Upper lobe of left lung (tissue), 6 donors: ENCODE measurements around the gene ZSCAN30. TPM values are rescaled to one million over a fixed set of nuclear protein-coding genes. Genes with fewer than 3 reads are reported as not detected.

Experiments used
- ATAC-seq, 2 donors: fragments of 200-7000 bp; cut with Tn5 transposase; one replicate each; pipeline ENCODE4 v1.9.1; 2022; ENCODE audit warnings: mild to moderate bottlenecking in 2 of 2, moderate library complexity in 2 of 2; ENCODE audit not compliant: low FRiP score in 2 of 2
- DNase-seq, 2 donors: peaks; one replicate each; pipeline ENCODE4 v3.0.0-alpha.2; 2019 to 2020
- H3K27ac ChIP-seq, 4 donors: fragments of 200-600 bp; sonication (generic); one replicate each; pipeline ENCODE4 v1.5.1; 2016 to 2019
- H3K27me3 ChIP-seq, 4 donors: fragments of 200-600 bp; sonication (generic); one replicate each; pipeline ENCODE4 v1.5.1; 2017 to 2019
- H3K36me3 ChIP-seq, 4 donors: fragments of 200-600 bp; sonication (generic); one replicate each; pipeline ENCODE4 v1.5.1; 2016 to 2019
- H3K4me1 ChIP-seq, 4 donors: fragments of 200-600 bp; sonication (generic); one replicate each; pipeline ENCODE4 v1.5.1; 2018 to 2019
- H3K4me3 ChIP-seq, 4 donors: fragments of 200-600 bp; sonication (generic); one replicate each; pipeline ENCODE4 v1.5.1; 2017 to 2019; ENCODE audit warnings: mild to moderate bottlenecking in 2 of 4, moderate library complexity in 1 of 4
- H3K9me3 ChIP-seq, 4 donors: fragments of 200-600 bp; sonication (generic); one replicate each; pipeline ENCODE4 v1.5.1; 2018 to 2019
- CTCF ChIP-seq, 6 experiments: fragments of 450-650 bp in 4 of 6; fragments of 200-600 bp in 2 of 6; sonication (generic) in 2 of 6; IDR thresholded peaks; one replicate each; pipeline ENCODE4 v1.5.1; 2016 to 2019; ENCODE audit warnings: antibody characterized with exemption in 6 of 6
- EP300 ChIP-seq, 4 donors: sonication (generic); formaldehyde crosslinking; IDR thresholded peaks; one replicate each; pipeline ENCODE4 v1.5.1; 2017; ENCODE audit warnings: antibody characterized with exemption in 4 of 4, control low read depth in 2 of 4
- POLR2A ChIP-seq, 4 donors: fragments of 450-650 bp; IDR thresholded peaks; one replicate each; pipeline ENCODE4 v1.5.1; 2016 to 2017; ENCODE audit warnings: antibody characterized with exemption in 4 of 4, mild to moderate bottlenecking in 2 of 4
- POLR2AphosphoS5 ChIP-seq, 2 donors: sonication (generic); formaldehyde crosslinking; IDR thresholded peaks; one replicate each; pipeline ENCODE4 v1.5.1; 2017; ENCODE audit warnings: antibody characterized with exemption in 2 of 2
- WGBS, 2 donors: methylation state at CpG; one replicate each; pipeline ENCODE4 v1.1.5; 2017 to 2018; 5-methylcytosine and 5-hydroxymethylcytosine counted together
- total RNA-seq, 6 donors: library from RNA; depleted of rRNA in 4 of 6; stranded (reverse); fragments of >200 nt in 4 of 6; gene quantifications; one replicate each; pipeline versions ENCODE4 v1.1.0 to v1.2.1, GENCODE V29; 2016 to 2021
- donor health status: DM: no; HTN: no; CAD: no; lungs with moderate emphysema.
- donor health status: DM: no; HTN: yes; CAD: no; lungs with severe emphysema.

Gene ZSCAN30
- total RNA-seq, 6 donors from 2014 or later: 11.4 to 67.1 (median 14.0) TPM

GRCh38 chr18:35334212-35334611, 44.2 kb upstream of the ZSCAN30 start:
- TF ChIP-seq POLR2A (IDR thresholded peaks at IDR 0.05) (no peak), EP300 (IDR thresholded peaks at IDR 0.05) (no peak), POLR2AphosphoS5 (IDR thresholded peaks at IDR 0.05) (no peak), CTCF (IDR thresholded peaks at IDR 0.05) (no peak)
- Histone ChIP-seq H3K36me3 (peaks cover 25 to 79% (median 61%) of the 10 kb centered on the region in 4 donors), H3K9me3 (no peaks in the 10 kb centered on the region), H3K4me3 (no peak overlapping the region), H3K27ac (no peak overlapping the region), H3K27me3 (no peaks in the 10 kb centered on the region), H3K4me1 (peaks cover 0 to 9% (median 3%) of the 10 kb centered on the region in 4 donors)
- DNase-seq (no peak), ATAC-seq (no peak)
- WGBS, 2 donors: 97 to 100% methylated on average over 1 of the region's 1 CpG

GRCh38 chr18:35331367-35332087, 41.5 kb upstream of the ZSCAN30 start:
- TF ChIP-seq POLR2A (IDR thresholded peaks at IDR 0.05): no peak
- no peak overlapping the region for H3K4me3 ChIP-seq
- ATAC-seq (no peak), DNase-seq (no peak)
- peaks cover 13 to 52% (median 37%) of the 10 kb centered on the region in 4 donors for H3K36me3 ChIP-seq
- H3K27me3 ChIP-seq: no peaks in the 10 kb centered on the region
- H3K27ac ChIP-seq: no peak overlapping the region
- peaks cover 0 to 5% (median 0%) of the 10 kb centered on the region in 4 donors for H3K4me1 ChIP-seq
- WGBS, 2 donors: 77 to 84% methylated on average over 4 of the region's 4 CpGs
- no peaks in the 10 kb centered on the region for H3K9me3 ChIP-seq

GRCh38 chr18:35328868-35329267, 38.8 kb upstream of the ZSCAN30 start:
- H3K4me1 ChIP-seq: no peaks in the 10 kb centered on the region
- TF ChIP-seq POLR2AphosphoS5 (IDR thresholded peaks at IDR 0.05): no peak
- no peak for TF ChIP-seq CTCF (IDR thresholded peaks at IDR 0.05)
- no peak for TF ChIP-seq POLR2A (IDR thresholded peaks at IDR 0.05)
- no peak overlapping the region for H3K27ac ChIP-seq
- H3K27me3 ChIP-seq: no peaks in the 10 kb centered on the region
- ATAC-seq: no peak
- no peaks in the 10 kb centered on the region for H3K9me3 ChIP-seq
- no peak overlapping the region for H3K4me3 ChIP-seq
- DNase-seq: no peak
- peaks cover 0 to 25% (median 14%) of the 10 kb centered on the region in 4 donors for H3K36me3 ChIP-seq

- ATAC-seq (no peak), DNase-seq (no peak)
- Histone ChIP-seq H3K36me3 (peaks cover 0 to 5% (median 1%) of the 10 kb centered on the region in 4 donors), H3K27ac (no peak overlapping the region), H3K9me3 (no peaks in the 10 kb centered on the region), H3K27me3 (no peaks in the 10 kb centered on the region), H3K4me3 (no peak overlapping the region), H3K4me1 (no peaks in the 10 kb centered on the region)
- 63 to 91% methylated on average over 3 of the region's 3 CpGs for WGBS, 2 donors
- TF ChIP-seq CTCF (IDR thresholded peaks at IDR 0.05): no peak
Observed at GRCh38 chr18:35326695-35327387, 36.8 kb upstream of the ZSCAN30 start.

- DNase-seq (no peak), ATAC-seq (no peak)
- no peaks in the 10 kb centered on the region for H3K9me3 ChIP-seq
- H3K27ac ChIP-seq: no peak overlapping the region
- 52 to 72% methylated on average over 2 of the region's 2 CpGs for WGBS, 2 donors
- no peaks in the 10 kb centered on the region for H3K4me1 ChIP-seq
- H3K36me3 ChIP-seq: no peaks in the 10 kb centered on the region
- TF ChIP-seq POLR2AphosphoS5 (IDR thresholded peaks at IDR 0.05): no peak
- TF ChIP-seq EP300 (IDR thresholded peaks at IDR 0.05): no peak
- TF ChIP-seq CTCF (IDR thresholded peaks at IDR 0.05): no peak
- no peak for TF ChIP-seq POLR2A (IDR thresholded peaks at IDR 0.05)
- no peak overlapping the region for H3K4me3 ChIP-seq
- no peaks in the 10 kb centered on the region for H3K27me3 ChIP-seq
Observed at GRCh38 chr18:35324926-35325655, 35.1 kb upstream of the ZSCAN30 start.
